Tibial artery (tissue), 4 donors: ENCODE results near the gene IFI44L.

ENCODE experiments used
- DNase-seq, 2 donors: peaks; one replicate each; pipeline ENCODE4 v3.0.0-alpha.2; 2019
- H3K27ac ChIP-seq, 2 donors: fragments of 200-600 bp; sonication (generic) in 1 of 2; 1 replicate in 1 of 2; 2 replicates in 1 of 2; pipeline ENCODE4 v1.5.1; 2018 to 2019; ENCODE audit warnings: mild to moderate bottlenecking in 1 of 2
- H3K27me3 ChIP-seq, 2 donors: fragments of 200-600 bp; sonication (generic) in 1 of 2; one replicate each; pipeline versions ENCODE4 v1.5.1 to v1.6.0; 2016 to 2019
- H3K36me3 ChIP-seq, 3 donors: fragments of 200-600 bp; sonication (generic) in 2 of 3; one replicate each; pipeline ENCODE4 v1.5.1; 2016 to 2019; ENCODE audit warnings: mild to moderate bottlenecking in 2 of 3
- H3K4me1 ChIP-seq, 4 donors: fragments of 200-600 bp; sonication (generic) in 2 of 4; 1 replicate in 3 of 4; 2 replicates in 1 of 4; pipeline ENCODE4 v1.5.1; 2016 to 2019
- H3K4me3 ChIP-seq, 2 donors: fragments of 200-600 bp; sonication (generic) in 1 of 2; 1 replicate in 1 of 2; 2 replicates in 1 of 2; pipeline ENCODE4 v1.5.1; 2018 to 2019; ENCODE audit warnings: mild to moderate bottlenecking in 2 of 2
- H3K9me3 ChIP-seq, 3 donors: fragments of 200-600 bp; sonication (generic) in 1 of 3; one replicate each; pipeline ENCODE4 v1.5.1; 2016 to 2019
- CTCF ChIP-seq, 2 experiments: fragments of 200-600 bp in 1 of 2; fragments of 450-650 bp in 1 of 2; IDR thresholded peaks; one replicate each; pipeline ENCODE4 v1.5.1; 2017 to 2019; ENCODE audit warnings: antibody characterized with exemption in 2 of 2, mild to moderate bottlenecking in 1 of 2, moderate library complexity in 1 of 2
- intact Hi-C: fragments of 100-400 bp; cut with DNase I; formaldehyde crosslinking; loops from one replicate; pipeline ENCODE4 v1.15.0; 2023; ENCODE audit warnings: low total_unique reads

IFI44L gene

GRCh38 chr1:78619803-78620579, at the start of gene IFI44L:
TSS of gene IFI44L (plus strand) at chr1:78620448. CDS start at chr1:78627916, 7,468 bp downstream.
- intact Hi-C loops = loop anchor here (2.0 kb wide), 1 partner anchor 57 kb away; no protein-coding TSS in a partner anchor
- Histone ChIP-seq H3K4me3 (peak within 1 kb of the TSS; percentile 37 to 44), H3K27ac (peak within 1 kb of the TSS; percentile 53 to 71)

GRCh38 chr1:78570539-78570938, 49.7 kb upstream of the IFI44L start:
- no peak for DNase-seq
- no peaks in the 10 kb centered on the region for H3K9me3 ChIP-seq
- H3K4me1 ChIP-seq = no peaks in the 10 kb centered on the region
- intact Hi-C loops = no loop called here
- no peak overlapping the region for H3K4me3 ChIP-seq
- no peak overlapping the region for H3K27ac ChIP-seq
- no peaks in the 10 kb centered on the region for H3K27me3 ChIP-seq
- TF ChIP-seq CTCF (IDR thresholded peaks at IDR 0.05) = no peak
- H3K36me3 ChIP-seq = no peaks in the 10 kb centered on the region

More at GRCh38 chr1:78619803-78620579, at the start of gene IFI44L:
- Histone ChIP-seq H3K27me3 (no peaks in the 10 kb centered on the region), H3K9me3 (no peaks in the 10 kb centered on the region), H3K4me1 (peaks cover 0 to 36% (median 2%) of the 10 kb centered on the region in 4 donors), H3K36me3 (no peaks in the 10 kb centered on the region)
- TF ChIP-seq CTCF (IDR thresholded peaks at IDR 0.05) = no peak
- peak; percentile 33 to 73 for DNase-seq

GRCh38 chr1:78577257-78578100, 42.8 kb upstream of the IFI44L start:
- Histone ChIP-seq H3K27ac (no peak overlapping the region), H3K27me3 (no peaks in the 10 kb centered on the region), H3K9me3 (no peaks in the 10 kb centered on the region), H3K4me3 (no peak overlapping the region), H3K4me1 (no peaks in the 10 kb centered on the region), H3K36me3 (no peaks in the 10 kb centered on the region)
- DNase-seq = no peak
- TF ChIP-seq CTCF (IDR thresholded peaks at IDR 0.05) = no peak
- intact Hi-C loops = no loop called here

GRCh38 chr1:78586572-78586971, 33.7 kb upstream of the IFI44L start:
- H3K36me3 ChIP-seq = no peaks in the 10 kb centered on the region
- no peak for DNase-seq
- no peaks in the 10 kb centered on the region for H3K4me1 ChIP-seq
- no peak for TF ChIP-seq CTCF (IDR thresholded peaks at IDR 0.05)
- no peak overlapping the region for H3K4me3 ChIP-seq
- intact Hi-C loops = no loop called here
- no peaks in the 10 kb centered on the region for H3K9me3 ChIP-seq
- H3K27me3 ChIP-seq = no peaks in the 10 kb centered on the region
- no peak overlapping the region for H3K27ac ChIP-seq

- no peak for TF ChIP-seq CTCF (IDR thresholded peaks at IDR 0.05)
- Histone ChIP-seq H3K27me3 (no peaks in the 10 kb centered on the region), H3K9me3 (no peaks in the 10 kb centered on the region), H3K4me3 (no peak overlapping the region), H3K27ac (no peak overlapping the region), H3K36me3 (no peaks in the 10 kb centered on the region), H3K4me1 (no peaks in the 10 kb centered on the region)
- intact Hi-C loops = no loop called here
- DNase-seq = no peak
Observed at GRCh38 chr1:78587211-78587610, 33.0 kb upstream of the IFI44L start.
